Prostate gland (tissue), 2 donors: ENCODE results near the gene LRRC57. TPM values are rescaled to one million over a fixed set of nuclear protein-coding genes. Genes with fewer than 3 reads are reported as not detected.
A peak's percentile ranks its signal among the peaks of the same experiment; 100 is the strongest.
"Not testable (repeated sequence)": the region's sequence is repeated elsewhere in the genome, so short reads cannot be mapped to it uniquely, and the experiment has no call there.

Experiments used
- DNase-seq: peaks from one replicate; pipeline ENCODE4 v3.0.0-alpha.2; 2019; ENCODE audit warnings: low spot score
- H3K27ac ChIP-seq, 2 donors: fragments of 200-600 bp; sonication (generic); 2 replicates each; pipeline ENCODE4 v1.5.1; 2017 to 2019
- H3K27me3 ChIP-seq: fragments of 200-600 bp; sonication (generic); replicated peaks from 2 replicates; pipeline ENCODE4 v1.5.1; 2019; ENCODE audit not compliant: insufficient read depth
- H3K36me3 ChIP-seq, 2 donors: fragments of 200-600 bp; sonication (generic); 1 replicate in 1 of 2; 2 replicates in 1 of 2; pipeline versions ENCODE4 v1.5.1 to v1.8.1; 2017 to 2019
- H3K4me1 ChIP-seq: fragments of 200-600 bp; sonication (generic); replicated peaks from 2 replicates; pipeline ENCODE4 v1.5.1; 2019
- H3K4me3 ChIP-seq, 2 donors: fragments of 200-600 bp; sonication (generic); 2 replicates each; pipeline ENCODE4 v1.5.1; 2017 to 2019
- H3K9me3 ChIP-seq: fragments of 200-600 bp; sonication (generic); 2 replicates; pipeline ENCODE4 v1.5.1; 2017
- POLR2A ChIP-seq: fragments of 450-650 bp; IDR thresholded peaks from one replicate; pipeline ENCODE4 v1.6.1; 2016; ENCODE audit warnings: antibody characterized with exemption, mild to moderate bottlenecking
- POLR2AphosphoS5 ChIP-seq: sonication (generic); formaldehyde crosslinking; IDR thresholded peaks from one replicate; pipeline ENCODE4 v1.6.1; 2017; ENCODE audit warnings: antibody characterized with exemption
- WGBS: methylation state at CpG from one replicate; pipeline ENCODE4 v1.1.5; 2018; 5-methylcytosine and 5-hydroxymethylcytosine counted together
- intact Hi-C: fragments of 100-400 bp; cut with DNase I; formaldehyde crosslinking; loops from one replicate; pipeline ENCODE4 v1.14.2; 2022
- total RNA-seq, 2 donors: library from RNA; depleted of rRNA; stranded (reverse); fragments of >200 nt; gene quantifications; one replicate each; pipeline ENCODE4 v1.1.0, GENCODE V29; 2016
- TF ChIP-seq, protein P1 (sequence below), 4 experiments: fragments of 200-600 bp in 2 of 4; fragments of 450-650 bp in 2 of 4; sonication (generic) in 2 of 4; IDR thresholded peaks; 1 replicate in 3 of 4; 2 replicates in 1 of 4; pipeline ENCODE4 v1.5.1; 2016 to 2019; ENCODE audit warnings: antibody characterized with exemption in 4 of 4, mild to moderate bottlenecking in 2 of 4, moderate library complexity in 2 of 4

The LRRC57 gene
- total RNA-seq, 2 donors from 2014 or later: 9.8 to 21.8 TPM

DNA sequence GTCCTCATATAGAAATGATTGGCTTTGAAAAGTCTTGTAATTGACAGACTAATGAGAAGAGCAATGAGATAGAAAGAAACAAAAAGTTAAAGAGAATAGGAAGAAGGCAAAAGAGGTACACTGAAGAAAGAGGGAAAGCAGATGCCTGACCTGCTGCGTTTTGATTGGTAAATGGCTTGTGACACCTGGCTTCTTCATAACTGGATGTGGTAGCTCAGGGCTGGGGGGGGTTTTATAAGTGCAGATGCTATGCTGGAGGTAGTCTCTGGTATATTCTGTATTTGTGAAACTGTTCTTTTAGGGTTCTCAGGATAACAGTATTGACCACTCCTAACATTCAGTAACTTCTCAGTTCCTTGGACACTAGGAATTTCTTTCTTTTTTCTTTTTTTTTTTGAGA lies 28.2 kb upstream of the LRRC57 start:
- TF ChIP-seq POLR2AphosphoS5: no peak
- no peak for TF ChIP-seq POLR2A
- TF ChIP-seq, protein P1, sequence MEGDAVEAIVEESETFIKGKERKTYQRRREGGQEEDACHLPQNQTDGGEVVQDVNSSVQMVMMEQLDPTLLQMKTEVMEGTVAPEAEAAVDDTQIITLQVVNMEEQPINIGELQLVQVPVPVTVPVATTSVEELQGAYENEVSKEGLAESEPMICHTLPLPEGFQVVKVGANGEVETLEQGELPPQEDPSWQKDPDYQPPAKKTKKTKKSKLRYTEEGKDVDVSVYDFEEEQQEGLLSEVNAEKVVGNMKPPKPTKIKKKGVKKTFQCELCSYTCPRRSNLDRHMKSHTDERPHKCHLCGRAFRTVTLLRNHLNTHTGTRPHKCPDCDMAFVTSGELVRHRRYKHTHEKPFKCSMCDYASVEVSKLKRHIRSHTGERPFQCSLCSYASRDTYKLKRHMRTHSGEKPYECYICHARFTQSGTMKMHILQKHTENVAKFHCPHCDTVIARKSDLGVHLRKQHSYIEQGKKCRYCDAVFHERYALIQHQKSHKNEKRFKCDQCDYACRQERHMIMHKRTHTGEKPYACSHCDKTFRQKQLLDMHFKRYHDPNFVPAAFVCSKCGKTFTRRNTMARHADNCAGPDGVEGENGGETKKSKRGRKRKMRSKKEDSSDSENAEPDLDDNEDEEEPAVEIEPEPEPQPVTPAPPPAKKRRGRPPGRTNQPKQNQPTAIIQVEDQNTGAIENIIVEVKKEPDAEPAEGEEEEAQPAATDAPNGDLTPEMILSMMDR (IDR thresholded peaks at IDR 0.05): no peak
- Histone ChIP-seq H3K9me3 (no peaks in the 10 kb centered on the region), H3K27me3 (no peaks in the 10 kb centered on the region), H3K36me3 (no peaks in the 10 kb centered on the region), H3K4me3 (no peak overlapping the region), H3K4me1 (peaks cover 3% of the 10 kb centered on the region), H3K27ac (peak overlapping the region in 1 of 2 donors; percentile 79)
- 85% methylated on average over 1 of the region's 1 CpG for WGBS
- intact Hi-C loops: no loop called here
- DNase-seq: no peak

DNA sequence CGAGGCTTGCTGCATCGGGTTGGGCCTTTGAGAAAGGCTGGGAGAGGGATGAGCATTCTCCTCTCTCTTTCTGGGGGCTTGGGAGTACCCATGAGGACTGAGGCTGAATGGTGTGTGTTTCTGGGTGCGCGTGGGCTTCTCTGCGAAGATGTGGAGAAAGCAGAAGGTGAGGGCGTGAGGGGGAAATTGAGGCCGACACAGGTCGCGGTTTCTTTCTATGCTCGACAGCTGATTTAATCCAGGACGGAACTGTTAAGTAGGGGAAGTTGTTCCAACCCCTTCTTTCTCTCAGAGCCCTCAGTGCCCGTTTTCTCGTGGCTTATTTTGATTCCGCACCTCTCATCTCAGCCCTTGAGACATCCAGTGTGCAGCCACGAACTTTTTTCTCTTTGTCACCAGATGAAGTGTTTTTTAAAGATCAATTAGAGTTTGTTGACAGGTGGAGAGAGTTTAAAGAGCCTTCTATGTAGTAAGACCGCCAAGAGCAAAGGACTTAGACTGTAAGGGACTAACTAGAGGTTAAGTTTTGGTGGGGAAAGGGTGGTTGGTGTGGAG lies 27.5 kb upstream of the LRRC57 start:
- no peaks in the 10 kb centered on the region for H3K4me1 ChIP-seq
- no peaks in the 10 kb centered on the region for H3K36me3 ChIP-seq
- intact Hi-C loops: no loop called here
- DNase-seq: no peak
- H3K27ac ChIP-seq: peak overlapping the region; percentile 74 to 79
- 23% methylated on average over 14 of the region's 16 CpGs for WGBS
- H3K4me3 ChIP-seq: peak overlapping the region; percentile 49 to 65
- TF ChIP-seq, protein P1 (IDR thresholded peaks at IDR 0.05): no peak
- TF ChIP-seq POLR2AphosphoS5 (no peak), POLR2A (no peak)
- H3K9me3 ChIP-seq: no peaks in the 10 kb centered on the region
- no peaks in the 10 kb centered on the region for H3K27me3 ChIP-seq

DNA sequence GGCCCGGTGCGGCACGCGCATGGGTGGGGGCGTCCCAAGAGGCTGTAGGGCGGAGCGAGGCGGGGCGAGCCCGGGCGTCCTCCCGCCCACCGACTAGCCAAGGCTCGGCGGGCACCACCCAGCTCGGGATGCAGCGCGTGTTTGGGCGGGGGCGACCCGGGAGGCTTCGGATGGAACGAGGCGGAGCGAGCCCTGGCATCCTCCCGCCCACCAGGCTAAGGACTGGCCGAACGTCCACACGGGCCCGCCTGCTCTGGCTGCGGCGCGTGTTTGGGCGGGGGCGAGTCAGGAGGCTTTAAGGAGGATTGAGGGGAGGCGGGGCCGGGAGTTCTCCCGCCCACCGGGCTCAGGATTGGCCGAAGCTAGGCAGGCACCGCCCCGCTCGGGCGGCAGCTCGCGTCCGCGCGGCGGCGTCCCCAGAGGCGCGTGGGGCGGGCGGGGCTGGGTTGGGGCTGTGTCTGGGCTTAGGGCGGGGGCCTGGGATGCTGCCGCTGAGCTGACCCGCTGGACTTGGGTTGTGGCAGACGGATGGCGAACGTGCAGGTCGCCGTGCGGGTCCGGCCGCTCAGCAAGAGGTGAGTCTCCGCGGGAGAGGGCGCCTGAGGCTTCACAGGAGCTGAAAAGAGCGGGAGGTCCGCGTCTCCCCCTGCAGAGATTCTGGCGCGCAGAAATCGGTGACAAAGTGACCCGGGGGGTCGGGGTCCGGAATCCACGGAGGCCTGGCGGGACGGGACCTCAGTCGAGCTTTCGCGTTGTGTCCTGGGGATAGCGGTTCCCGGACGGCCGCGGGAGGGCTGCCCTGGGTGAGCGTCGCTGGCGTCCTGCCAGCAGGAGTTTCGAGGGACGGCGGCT lies 26.8 kb upstream of the LRRC57 start, which contains the start of gene STARD9:
Gene STARD9, plus strand, starts transcription at position 419 of the 852 bp plus-strand sequence. Its CDS starts 110 bp downstream, at position 529.
- no peaks in the 10 kb centered on the region for H3K4me1 ChIP-seq
- intact Hi-C loops: no loop called here
- under 1% methylated on average over 63 of the region's 95 CpGs for WGBS
- TF ChIP-seq, protein P1 (IDR thresholded peaks at IDR 0.05): no peak
- TF ChIP-seq POLR2A (peak; percentile 41), POLR2AphosphoS5 (peak; percentile 94)
- H3K4me3 ChIP-seq: peak within 1 kb of the TSS; percentile 49 to 65
- H3K36me3 ChIP-seq: no peaks in the 10 kb centered on the region
- H3K9me3 ChIP-seq: no peaks in the 10 kb centered on the region
- no peaks in the 10 kb centered on the region for H3K27me3 ChIP-seq
- peak within 1 kb of the TSS; percentile 74 to 79 for H3K27ac ChIP-seq
- DNase-seq: peak; percentile 96

DNA sequence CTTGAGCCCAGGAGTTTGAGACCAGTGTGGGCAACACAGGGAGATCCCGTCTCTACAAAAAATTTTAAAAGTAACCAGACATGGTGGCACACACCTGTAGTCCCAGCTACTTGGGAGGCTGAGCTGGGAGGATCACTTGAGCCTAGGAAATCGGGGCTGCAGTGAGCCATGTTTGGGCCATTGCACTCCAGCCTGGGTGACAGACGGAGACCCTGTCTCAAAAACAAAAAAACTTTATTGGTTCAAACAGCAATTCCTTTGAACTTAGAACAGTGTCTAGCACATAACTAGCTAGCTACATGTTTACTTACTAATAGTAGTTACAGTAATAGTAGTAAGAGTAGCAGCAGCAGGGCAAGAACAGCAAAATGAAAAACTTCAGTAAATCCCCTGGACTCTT lies 10.1 kb upstream of the LRRC57 start:
- no peaks in the 10 kb centered on the region for H3K27me3 ChIP-seq
- H3K9me3 ChIP-seq: no peaks in the 10 kb centered on the region
- TF ChIP-seq POLR2A (no peak), POLR2AphosphoS5 (no peak)
- TF ChIP-seq, protein P1 (IDR thresholded peaks at IDR 0.05): no peak
- 98% methylated on average over 3 of the region's 3 CpGs for WGBS
- H3K4me1 ChIP-seq: no peaks in the 10 kb centered on the region
- H3K27ac ChIP-seq: no peak overlapping the region
- peaks cover 0 to 4% of the 10 kb centered on the region in 2 donors for H3K36me3 ChIP-seq
- intact Hi-C loops: no loop called here
- no peak overlapping the region for H3K4me3 ChIP-seq
- no peak for DNase-seq

DNA sequence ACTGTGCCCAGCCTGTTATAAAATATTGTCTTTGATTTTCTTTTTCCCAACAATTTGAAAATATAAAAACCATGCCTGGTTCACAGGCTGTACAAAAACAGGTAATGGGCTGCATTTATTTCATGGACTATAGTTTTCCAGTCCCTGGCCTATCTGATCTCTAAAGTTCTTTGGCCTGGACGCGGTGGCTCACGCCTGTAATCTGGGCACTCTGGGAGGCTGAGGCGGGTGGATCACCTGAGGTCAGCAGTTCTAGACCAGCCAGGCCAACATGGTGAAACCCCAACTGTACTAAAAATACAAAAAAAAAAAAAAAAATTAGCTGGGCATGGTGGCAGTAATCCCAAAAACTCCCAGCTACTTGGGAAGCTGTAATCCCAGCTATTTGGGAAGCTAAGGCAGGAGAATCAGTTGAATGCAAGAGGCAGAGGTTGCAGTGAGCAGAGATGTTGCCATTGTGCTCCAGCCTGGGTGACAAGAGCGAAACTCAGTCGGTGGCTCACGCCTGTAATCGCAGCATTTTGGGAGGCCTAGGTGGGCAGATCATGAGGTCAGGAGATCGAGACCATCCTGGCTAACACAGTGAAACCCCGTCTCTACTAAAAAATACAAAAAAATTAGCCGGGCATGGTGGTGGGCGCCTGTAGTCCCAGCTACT lies 8.1 kb upstream of the LRRC57 start:
- H3K36me3 ChIP-seq, H3K27me3 ChIP-seq, H3K9me3 ChIP-seq, H3K4me3 ChIP-seq, H3K4me1 ChIP-seq, DNase-seq, H3K27ac ChIP-seq, intact Hi-C loops: not testable (repeated sequence)
- 98% methylated on average over 12 of the region's 12 CpGs for WGBS
